ENCODE measurements around the gene USP40.

Gene USP40

DNA sequence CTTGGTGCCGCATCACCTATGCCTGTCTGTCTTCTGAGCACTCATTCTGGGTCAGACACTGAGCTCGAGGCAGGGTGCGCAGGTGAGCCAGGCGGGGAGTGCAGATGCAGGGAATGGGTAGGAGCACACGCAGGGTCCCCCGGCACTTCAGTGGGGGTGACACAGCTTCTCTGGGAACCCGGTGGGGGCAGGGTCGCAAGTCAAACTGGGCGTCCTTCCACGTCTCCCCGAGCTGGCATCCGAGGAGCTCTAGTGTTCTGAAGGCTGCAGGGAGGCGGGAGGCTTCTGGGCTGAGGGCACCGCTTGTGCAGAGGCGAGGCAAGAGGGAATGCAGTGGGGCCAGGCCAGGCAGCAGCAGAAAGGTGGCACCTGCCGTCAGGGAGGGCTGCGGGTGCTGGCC lies 126.3 kb downstream of the USP40 start:
- in situ Hi-C loops (cut with MboI; ENCODE audit: low pct_unique_long_range_greater_than_20kb, low sequenced_read_pairs, unreplicated experiment): no loop called here
- DNase-seq (ENCODE audit: low spot score): no peak
- TF ChIP-seq, protein P1, sequence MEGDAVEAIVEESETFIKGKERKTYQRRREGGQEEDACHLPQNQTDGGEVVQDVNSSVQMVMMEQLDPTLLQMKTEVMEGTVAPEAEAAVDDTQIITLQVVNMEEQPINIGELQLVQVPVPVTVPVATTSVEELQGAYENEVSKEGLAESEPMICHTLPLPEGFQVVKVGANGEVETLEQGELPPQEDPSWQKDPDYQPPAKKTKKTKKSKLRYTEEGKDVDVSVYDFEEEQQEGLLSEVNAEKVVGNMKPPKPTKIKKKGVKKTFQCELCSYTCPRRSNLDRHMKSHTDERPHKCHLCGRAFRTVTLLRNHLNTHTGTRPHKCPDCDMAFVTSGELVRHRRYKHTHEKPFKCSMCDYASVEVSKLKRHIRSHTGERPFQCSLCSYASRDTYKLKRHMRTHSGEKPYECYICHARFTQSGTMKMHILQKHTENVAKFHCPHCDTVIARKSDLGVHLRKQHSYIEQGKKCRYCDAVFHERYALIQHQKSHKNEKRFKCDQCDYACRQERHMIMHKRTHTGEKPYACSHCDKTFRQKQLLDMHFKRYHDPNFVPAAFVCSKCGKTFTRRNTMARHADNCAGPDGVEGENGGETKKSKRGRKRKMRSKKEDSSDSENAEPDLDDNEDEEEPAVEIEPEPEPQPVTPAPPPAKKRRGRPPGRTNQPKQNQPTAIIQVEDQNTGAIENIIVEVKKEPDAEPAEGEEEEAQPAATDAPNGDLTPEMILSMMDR (IDR thresholded peaks at IDR 0.05; ENCODE audit: extremely low read depth, insufficient read depth, missing control alignments): no peak

DNA sequence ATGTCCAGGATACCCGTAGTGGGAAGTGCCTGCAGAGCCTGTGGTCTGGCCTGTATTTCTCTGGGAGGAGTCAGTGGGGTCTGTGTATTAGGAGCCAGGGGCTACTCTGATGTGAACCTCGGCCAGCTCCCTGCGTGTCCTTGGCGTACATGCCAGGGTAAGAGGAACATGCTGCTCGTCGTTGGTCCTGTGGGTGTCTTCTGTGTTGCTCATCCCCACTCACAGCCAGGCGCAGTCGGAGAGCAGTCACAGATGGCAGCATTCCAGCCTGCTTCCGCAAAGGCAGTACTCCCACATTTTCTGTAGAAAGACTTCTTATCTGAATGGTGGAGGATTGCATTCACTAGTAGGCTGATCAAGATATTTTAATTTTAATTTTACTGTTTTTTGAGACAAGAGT lies 127.4 kb downstream of the USP40 start:
- no peak for DNase-seq (ENCODE audit: low spot score)
- in situ Hi-C loops (cut with MboI; ENCODE audit: low pct_unique_long_range_greater_than_20kb, low sequenced_read_pairs, unreplicated experiment): no loop called here
- TF ChIP-seq, protein P1 (IDR thresholded peaks at IDR 0.05; ENCODE audit: extremely low read depth, insufficient read depth, missing control alignments): no peak

DNA sequence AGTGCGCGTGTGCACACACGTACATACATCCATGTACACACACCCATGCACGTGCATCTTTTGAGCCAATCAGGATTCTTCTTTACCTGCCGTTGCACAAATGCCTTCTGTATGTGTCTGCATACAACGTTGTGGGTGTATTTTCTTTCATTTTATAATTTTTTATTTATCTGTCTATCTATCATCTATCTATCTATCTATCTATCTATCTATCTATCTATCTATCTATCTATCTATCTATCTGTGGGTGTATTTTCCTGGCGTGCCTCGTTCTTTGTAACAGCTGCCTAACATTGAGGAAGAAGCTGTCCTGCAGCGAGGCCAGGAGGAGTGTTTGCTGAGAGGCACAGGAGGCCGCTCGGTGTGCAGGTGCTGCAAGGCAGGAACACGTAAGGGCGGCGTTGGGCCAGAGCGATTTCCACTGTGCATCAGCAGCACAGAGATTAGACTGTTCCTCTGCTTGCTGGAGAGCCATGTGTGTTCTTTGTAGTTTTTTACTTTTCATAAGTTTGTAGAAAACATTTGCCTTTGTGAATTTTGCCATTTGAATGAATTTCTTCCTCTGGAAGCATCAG lies 127.9 kb downstream of the USP40 start:
- TF ChIP-seq, protein P1 (IDR thresholded peaks at IDR 0.05; ENCODE audit: extremely low read depth, insufficient read depth, missing control alignments): no peak
- no peak for DNase-seq (ENCODE audit: low spot score)
- in situ Hi-C loops (cut with MboI; ENCODE audit: low pct_unique_long_range_greater_than_20kb, low sequenced_read_pairs, unreplicated experiment): no loop called here

DNA sequence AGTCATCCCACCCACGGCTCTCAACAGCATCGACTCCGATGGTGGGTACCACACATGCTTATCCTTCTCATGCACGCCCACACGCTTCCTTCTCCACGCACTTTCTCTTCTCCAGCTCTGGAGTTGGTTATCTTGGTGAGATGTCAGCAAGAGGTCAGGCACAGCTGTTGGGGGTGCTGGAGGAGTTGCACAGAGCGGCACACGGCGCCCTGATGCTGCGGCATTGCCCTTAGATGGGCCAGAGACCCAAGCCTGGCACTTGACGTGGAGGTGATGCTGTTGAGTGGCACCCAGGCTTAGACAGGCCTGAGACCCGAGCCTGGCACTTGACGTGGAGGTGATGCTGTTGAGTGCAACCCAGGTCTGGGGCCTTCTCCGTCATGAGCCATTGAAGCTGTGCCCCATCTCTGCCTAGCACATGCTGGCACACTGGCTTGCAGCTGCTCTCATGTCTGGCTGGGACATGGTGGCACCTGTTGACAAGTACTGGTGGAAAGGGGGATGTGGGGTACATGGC lies 129.1 kb downstream of the USP40 start:
- DNase-seq (ENCODE audit: low spot score): no peak
- in situ Hi-C loops (cut with MboI; ENCODE audit: low pct_unique_long_range_greater_than_20kb, low sequenced_read_pairs, unreplicated experiment): no loop called here
- TF ChIP-seq, protein P1 (IDR thresholded peaks at IDR 0.05; ENCODE audit: extremely low read depth, insufficient read depth, missing control alignments): no peak

DNA sequence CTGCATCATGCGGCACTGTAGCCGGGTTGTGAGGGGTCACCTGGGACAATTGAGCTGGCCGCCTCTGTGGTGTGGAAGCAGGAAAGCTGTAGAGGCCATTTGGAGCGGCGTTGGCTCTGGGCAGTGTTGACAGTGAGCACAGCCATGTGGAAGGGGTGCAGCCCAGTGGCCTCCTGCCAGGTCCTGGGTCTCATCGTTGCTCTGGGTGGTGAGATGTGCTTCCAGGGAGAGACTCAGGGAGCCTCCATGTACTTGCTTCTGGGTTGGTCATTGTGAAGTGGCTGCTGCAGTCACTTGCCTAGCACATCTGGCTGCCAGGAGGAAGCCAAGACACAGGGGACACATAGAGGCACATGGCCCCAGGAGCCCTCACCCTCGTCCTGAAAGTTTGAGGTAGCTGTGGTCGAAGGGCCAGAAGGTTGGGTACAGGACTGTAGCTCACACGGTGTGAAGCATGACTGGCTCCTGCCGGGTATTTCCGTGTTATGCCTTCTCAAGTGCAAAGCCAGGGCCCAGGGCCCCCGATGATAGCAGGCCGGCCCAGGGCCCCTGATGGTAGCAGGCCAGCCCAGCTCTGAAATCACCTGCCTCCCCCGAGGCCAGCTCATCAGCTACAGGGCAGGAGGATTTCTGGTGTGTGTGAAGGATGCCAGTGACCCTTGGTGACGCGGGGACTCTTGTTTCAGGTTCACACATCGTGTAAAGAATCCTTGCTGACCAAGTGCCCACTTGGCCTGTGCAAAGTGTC lies 129.7 kb downstream of the USP40 start:
- TF ChIP-seq, protein P1 (IDR thresholded peaks at IDR 0.05; ENCODE audit: extremely low read depth, insufficient read depth, missing control alignments): no peak
- DNase-seq (ENCODE audit: low spot score): no peak
- in situ Hi-C loops (cut with MboI; ENCODE audit: low pct_unique_long_range_greater_than_20kb, low sequenced_read_pairs, unreplicated experiment): no loop called here

DNA sequence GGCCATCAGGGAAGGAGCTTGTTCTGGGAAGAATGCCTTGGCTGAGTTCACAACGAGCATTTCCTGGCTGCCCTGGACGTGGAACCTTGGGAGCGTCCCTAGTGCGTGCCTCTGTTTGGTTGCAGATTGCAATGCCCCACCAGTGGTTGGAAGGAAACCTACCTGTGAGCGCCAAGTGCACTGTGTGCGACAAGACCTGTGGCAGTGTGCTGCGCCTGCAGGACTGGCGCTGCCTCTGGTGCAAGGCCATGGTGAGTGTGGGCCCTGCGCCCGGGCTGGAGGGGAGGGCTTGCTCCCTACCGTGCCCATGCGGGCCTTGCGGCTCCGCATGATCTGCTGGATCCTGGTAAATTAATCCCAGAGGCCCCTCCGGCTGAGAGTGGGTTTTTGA lies 130.4 kb downstream of the USP40 start:
- in situ Hi-C loops (cut with MboI; ENCODE audit: low pct_unique_long_range_greater_than_20kb, low sequenced_read_pairs, unreplicated experiment): no loop called here

More for the DNA sequence above, 130.4 kb downstream of the USP40 start:
- DNase-seq (ENCODE audit: low spot score): no peak
- TF ChIP-seq, protein P1 (IDR thresholded peaks at IDR 0.05; ENCODE audit: extremely low read depth, insufficient read depth, missing control alignments): no peak

Measured in GM13977 (cell line).